GM12865 (cell line): Measurements from ENCODE around the gene RALB.
"Not testable (repeated sequence)": the region's sequence is repeated elsewhere in the genome, so short reads cannot be mapped to it uniquely, and the experiment has no call there.

Experiments
- DNase-seq: peaks from one replicate; pipeline ENCODE4 v3.0.0; 2010; ENCODE audit warnings: low read depth
- H3K4me3 ChIP-seq: 2 replicates; pipeline ENCODE4 v1.5.1; 2011; ENCODE audit warnings: mild to moderate bottlenecking, low read depth, low read length, control low read depth
- CTCF ChIP-seq: IDR thresholded peaks from 2 replicates; pipeline ENCODE4 v1.5.1; 2011; ENCODE audit warnings: low read length, control low read depth, low read depth, inconsistent platforms; ENCODE audit not compliant: insufficient read depth; ENCODE audit errors: missing control alignments

Gene RALB

GRCh38 chr2:120320318-120320851 lies 67.7 kb downstream of the RALB start:
- TF ChIP-seq CTCF, result no peak
- no peak for DNase-seq
- no peak overlapping the region for H3K4me3 ChIP-seq

- not testable (repeated sequence) for H3K4me3 ChIP-seq, DNase-seq
Measured at GRCh38 chr2:120320887-120321556, 68.4 kb downstream of the RALB start.

DNA sequence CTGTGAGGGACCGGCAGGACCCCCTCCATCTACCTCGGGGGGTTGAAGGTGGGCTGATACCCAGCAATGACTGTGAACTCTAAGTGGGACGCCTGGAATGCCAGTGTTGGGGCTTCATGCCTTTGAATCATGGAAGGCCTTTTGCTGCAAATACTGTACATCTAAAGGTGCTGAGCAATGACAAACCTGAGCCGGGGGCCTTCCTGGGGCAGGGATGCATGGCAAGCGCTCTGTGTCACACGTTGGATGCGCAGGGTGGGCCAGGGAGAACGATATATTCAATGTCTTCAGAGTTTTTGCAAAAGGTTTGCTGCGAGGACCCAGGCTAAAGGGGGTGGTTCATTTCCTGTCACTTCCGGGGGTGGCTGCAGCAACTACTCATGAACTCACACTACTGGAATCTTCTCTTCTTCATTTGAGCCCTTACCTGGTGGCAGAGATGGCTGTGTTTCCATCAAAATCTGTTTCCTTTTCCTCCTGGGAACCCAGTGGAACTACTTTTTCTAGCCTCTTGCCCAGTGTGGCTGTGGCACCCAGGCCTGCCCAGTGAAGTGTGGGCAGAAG lies 69.2 kb downstream of the RALB start:
- no peak for TF ChIP-seq CTCF
- no peak overlapping the region for H3K4me3 ChIP-seq
- no peak for DNase-seq

DNA sequence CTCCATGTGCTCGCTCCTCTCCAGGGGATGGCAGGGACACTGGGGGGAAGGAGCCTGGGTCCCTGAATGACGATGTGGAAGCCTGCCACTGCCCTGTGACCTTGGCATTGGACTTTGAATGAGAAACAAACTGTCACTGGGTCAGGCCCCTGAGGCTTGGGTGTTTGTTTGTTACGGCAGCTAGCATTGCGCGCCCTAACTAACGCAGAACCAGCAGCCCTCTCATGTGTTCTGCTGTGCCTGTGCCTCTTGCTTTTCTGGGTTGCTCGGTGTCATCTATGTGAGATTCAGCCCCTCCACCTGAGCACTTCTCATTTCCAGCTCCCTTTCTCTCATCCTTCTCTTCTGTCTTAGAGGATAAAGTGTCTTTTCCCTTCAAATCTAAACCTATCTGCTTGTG lies 69.7 kb downstream of the RALB start:
- TF ChIP-seq CTCF, result no peak
- no peak overlapping the region for H3K4me3 ChIP-seq
- DNase-seq, result no peak

DNA sequence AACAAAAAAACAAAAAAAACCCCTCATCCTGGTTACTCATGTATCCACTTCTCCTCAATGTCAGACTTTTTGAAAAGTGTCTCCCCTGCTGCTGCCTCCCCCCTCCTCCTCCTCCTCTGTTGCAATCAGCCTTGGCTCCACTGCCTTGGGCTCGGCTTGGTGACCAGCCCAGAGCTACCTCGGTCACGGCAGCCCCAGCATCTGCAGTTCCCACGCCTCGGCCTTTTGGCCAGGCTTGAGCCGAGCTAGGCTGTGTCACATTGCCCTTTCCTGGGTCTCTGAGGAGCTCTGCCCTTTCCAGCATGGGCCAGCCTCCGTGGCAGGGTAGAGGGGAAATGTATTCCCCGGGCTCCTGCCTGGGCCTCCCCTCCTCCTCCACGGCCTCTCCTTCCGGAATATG lies 70.6 kb downstream of the RALB start:
- no peak overlapping the region for H3K4me3 ChIP-seq
- TF ChIP-seq CTCF, result no peak
- no peak for DNase-seq

GRCh38 chr2:120323807-120324399 lies 71.3 kb downstream of the RALB start:
- TF ChIP-seq CTCF, result no peak
- no peak overlapping the region for H3K4me3 ChIP-seq
- no peak for DNase-seq

- TF ChIP-seq CTCF, result no peak
- DNase-seq, result no peak
- no peak overlapping the region for H3K4me3 ChIP-seq
Measured at GRCh38 chr2:120324933-120325332, 72.3 kb downstream of the RALB start.
